Lower lobe of right lung (tissue), 2 donors: ENCODE measurements around the gene CTNND2. TPM values are rescaled to one million over a fixed set of nuclear protein-coding genes. Genes with fewer than 3 reads are reported as not detected.

Source experiments
- ATAC-seq, 2 donors: fragments of 200-7000 bp; cut with Tn5 transposase; one replicate each; pipeline ENCODE4 v1.9.1; 2020 to 2022; ENCODE audit warnings: mild to moderate bottlenecking in 2 of 2, moderate library complexity in 2 of 2
- DNase-seq: peaks from one replicate; pipeline ENCODE4 v3.0.0-alpha.2; 2020
- H3K27ac ChIP-seq: fragments of 200-600 bp; one replicate; pipeline ENCODE4 v1.8.0; 2022
- H3K27me3 ChIP-seq: fragments of 200-600 bp; one replicate; pipeline ENCODE4 v1.8.0; 2022; ENCODE audit warnings: low read depth
- H3K36me3 ChIP-seq: fragments of 200-600 bp; one replicate; pipeline ENCODE4 v1.8.0; 2022; ENCODE audit warnings: mild to moderate bottlenecking
- H3K4me1 ChIP-seq: fragments of 200-600 bp; one replicate; pipeline ENCODE4 v1.8.0; 2022
- H3K4me3 ChIP-seq: fragments of 200-600 bp; one replicate; pipeline ENCODE4 v1.8.0; 2022; ENCODE audit warnings: mild to moderate bottlenecking
- H3K9me3 ChIP-seq: fragments of 200-600 bp; one replicate; pipeline ENCODE4 v1.8.0; 2022
- intact Hi-C: fragments of 100-400 bp; cut with DNase I; formaldehyde crosslinking; loops from one replicate; pipeline ENCODE4 v1.11.0; 2022
- total RNA-seq: library from RNA; stranded (reverse); fragmentation: NEBNext Ultra II Directional; extraction: Animal tissue kit (Norgen Biotek cat#: 25700); gene quantifications from one replicate; pipeline ENCODE4 v1.2.1, GENCODE V29; 2021
- TF ChIP-seq, protein P1 (sequence below): fragments of 200-600 bp; IDR thresholded peaks from one replicate; pipeline ENCODE4 v1.8.0; 2022; ENCODE audit warnings: antibody characterized with exemption, mild to moderate bottlenecking
- donor health status: DM: no; HTN: yes; CAD: no; lungs with severe emphysema.

Gene CTNND2
- total RNA-seq, 1 donor from 2014 or later = 6.0 TPM

DNA sequence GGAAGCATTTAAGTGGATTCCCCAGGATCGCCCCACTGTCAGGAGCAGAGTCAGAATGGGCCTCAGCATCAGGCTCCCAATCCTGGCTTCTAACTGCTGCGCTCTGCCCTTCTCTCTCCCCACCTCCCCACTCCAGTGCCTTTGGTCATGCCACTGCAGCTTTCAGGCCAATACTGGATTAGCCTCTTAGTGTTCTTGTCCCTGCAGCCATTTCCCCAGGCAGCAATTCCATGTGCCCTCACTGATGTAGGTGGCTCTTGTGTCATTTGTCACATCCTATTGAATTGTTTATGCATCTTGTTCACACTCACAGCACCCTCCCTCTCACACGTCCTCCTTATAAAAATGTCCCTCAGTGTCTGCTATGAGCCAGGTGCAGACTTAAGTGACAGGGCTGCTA lies 599.0 kb downstream of the CTNND2 start:
- H3K4me1 ChIP-seq = no peaks in the 10 kb centered on the region
- H3K27ac ChIP-seq = no peak overlapping the region
- DNase-seq = no peak
- no peaks in the 10 kb centered on the region for H3K27me3 ChIP-seq
- TF ChIP-seq, protein P1, sequence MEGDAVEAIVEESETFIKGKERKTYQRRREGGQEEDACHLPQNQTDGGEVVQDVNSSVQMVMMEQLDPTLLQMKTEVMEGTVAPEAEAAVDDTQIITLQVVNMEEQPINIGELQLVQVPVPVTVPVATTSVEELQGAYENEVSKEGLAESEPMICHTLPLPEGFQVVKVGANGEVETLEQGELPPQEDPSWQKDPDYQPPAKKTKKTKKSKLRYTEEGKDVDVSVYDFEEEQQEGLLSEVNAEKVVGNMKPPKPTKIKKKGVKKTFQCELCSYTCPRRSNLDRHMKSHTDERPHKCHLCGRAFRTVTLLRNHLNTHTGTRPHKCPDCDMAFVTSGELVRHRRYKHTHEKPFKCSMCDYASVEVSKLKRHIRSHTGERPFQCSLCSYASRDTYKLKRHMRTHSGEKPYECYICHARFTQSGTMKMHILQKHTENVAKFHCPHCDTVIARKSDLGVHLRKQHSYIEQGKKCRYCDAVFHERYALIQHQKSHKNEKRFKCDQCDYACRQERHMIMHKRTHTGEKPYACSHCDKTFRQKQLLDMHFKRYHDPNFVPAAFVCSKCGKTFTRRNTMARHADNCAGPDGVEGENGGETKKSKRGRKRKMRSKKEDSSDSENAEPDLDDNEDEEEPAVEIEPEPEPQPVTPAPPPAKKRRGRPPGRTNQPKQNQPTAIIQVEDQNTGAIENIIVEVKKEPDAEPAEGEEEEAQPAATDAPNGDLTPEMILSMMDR = no peak
- H3K4me3 ChIP-seq = no peak overlapping the region
- H3K36me3 ChIP-seq = no peaks in the 10 kb centered on the region
- no peaks in the 10 kb centered on the region for H3K9me3 ChIP-seq
- intact Hi-C loops = no loop called here
- no peak for ATAC-seq

DNA sequence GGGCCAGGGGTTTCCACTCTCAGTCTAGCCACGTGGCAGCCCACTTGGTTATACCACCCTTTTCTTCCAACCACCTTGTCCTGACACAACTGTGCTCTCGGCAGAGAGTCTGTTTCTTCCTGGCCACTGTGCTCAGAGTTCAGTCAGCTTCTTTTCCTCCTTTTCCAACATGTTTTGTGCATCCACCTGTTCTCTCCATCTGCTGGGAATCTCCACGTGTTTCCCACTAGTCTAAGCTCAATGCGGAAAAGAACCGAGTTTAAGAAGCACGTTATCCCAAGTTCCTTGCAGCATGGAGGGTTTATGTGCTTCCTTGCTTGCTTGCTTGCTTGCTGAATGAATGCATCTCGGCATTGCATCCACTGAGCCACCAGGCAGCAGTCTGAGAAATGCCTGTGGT lies 599.6 kb downstream of the CTNND2 start:
- H3K4me3 ChIP-seq = no peak overlapping the region
- no peaks in the 10 kb centered on the region for H3K27me3 ChIP-seq
- H3K9me3 ChIP-seq = no peaks in the 10 kb centered on the region
- ATAC-seq (no peak), DNase-seq (no peak)
- H3K27ac ChIP-seq = no peak overlapping the region
- no peaks in the 10 kb centered on the region for H3K36me3 ChIP-seq
- no peaks in the 10 kb centered on the region for H3K4me1 ChIP-seq
- TF ChIP-seq, protein P1 = no peak
- intact Hi-C loops = no loop called here

DNA sequence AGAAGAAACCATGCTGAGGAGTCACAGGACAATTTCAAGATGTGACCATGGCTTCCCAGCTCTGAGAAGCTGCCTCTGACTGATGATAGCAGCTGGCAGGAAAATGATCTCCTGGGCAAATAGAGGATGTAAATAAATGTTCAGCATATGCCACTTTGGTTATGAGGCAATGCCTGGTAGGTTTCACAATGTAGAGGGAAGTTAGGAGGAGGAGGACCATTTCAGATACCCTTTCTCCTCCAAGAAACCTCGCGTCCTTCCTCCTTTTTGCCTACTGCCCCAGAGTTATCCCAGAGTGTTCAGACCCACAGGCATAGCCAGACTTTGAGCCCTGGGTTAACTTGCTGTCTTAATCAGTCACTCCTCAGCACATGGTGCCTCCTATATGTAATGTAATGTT lies 601.6 kb downstream of the CTNND2 start:
- H3K27ac ChIP-seq = no peak overlapping the region
- no peaks in the 10 kb centered on the region for H3K4me1 ChIP-seq
- H3K9me3 ChIP-seq = no peaks in the 10 kb centered on the region
- H3K4me3 ChIP-seq = no peak overlapping the region
- DNase-seq (no peak), ATAC-seq (peak; percentile 58 to 66)
- TF ChIP-seq, protein P1 = no peak
- intact Hi-C loops = no loop called here
- no peaks in the 10 kb centered on the region for H3K36me3 ChIP-seq
- H3K27me3 ChIP-seq = no peaks in the 10 kb centered on the region

DNA sequence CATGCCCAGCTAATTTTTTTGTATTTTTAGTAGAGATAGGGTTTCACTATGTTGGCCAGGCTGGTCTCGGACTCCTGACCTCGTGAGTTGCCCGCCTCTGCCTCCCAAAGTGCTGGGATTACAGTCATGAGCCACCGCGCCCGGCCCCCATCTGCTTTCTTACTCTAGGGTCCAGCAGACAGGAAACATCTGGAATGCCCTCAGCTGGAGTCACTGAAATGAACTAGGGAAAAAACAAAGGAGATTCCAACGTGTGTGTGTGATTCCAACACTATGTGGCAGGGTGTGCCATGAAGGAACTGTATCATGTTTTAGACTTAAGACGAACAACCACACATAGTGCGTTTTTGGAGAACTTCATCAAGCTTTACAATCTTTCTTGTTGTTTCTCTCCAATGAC lies 603.1 kb downstream of the CTNND2 start:
- DNase-seq = peak; percentile 44

DNA sequence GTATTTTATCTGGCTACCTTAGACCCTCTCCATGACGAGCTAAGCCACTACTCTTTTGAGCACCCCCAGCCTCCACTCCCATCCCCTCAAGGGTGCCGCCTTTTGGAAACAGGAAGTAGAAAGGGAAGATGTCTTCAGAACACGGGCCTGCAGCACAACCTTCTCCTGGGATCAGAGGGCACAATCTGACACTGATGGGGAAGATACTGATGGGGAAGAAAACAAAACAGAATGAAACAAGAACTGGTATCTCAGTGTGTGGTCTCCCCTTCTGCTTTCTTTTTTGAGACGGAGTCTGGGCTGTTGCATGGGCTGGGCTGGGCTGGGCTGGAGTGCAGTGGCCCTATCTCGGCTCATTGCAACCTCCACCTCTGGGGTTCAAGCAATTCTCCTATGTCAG lies 603.5 kb downstream of the CTNND2 start:
- ATAC-seq (no peak), DNase-seq (no peak)
- intact Hi-C loops = no loop called here
- Histone ChIP-seq H3K36me3 (no peaks in the 10 kb centered on the region), H3K4me3 (peak overlapping the region; percentile 2), H3K4me1 (no peaks in the 10 kb centered on the region), H3K27me3 (no peaks in the 10 kb centered on the region), H3K9me3 (peaks cover 5% of the 10 kb centered on the region), H3K27ac (no peak overlapping the region)
- TF ChIP-seq, protein P1 = no peak

More for the DNA sequence above, 603.1 kb downstream of the CTNND2 start:
- no peaks in the 10 kb centered on the region for H3K4me1 ChIP-seq
- ATAC-seq = no peak
- H3K4me3 ChIP-seq = peak overlapping the region; percentile 2
- TF ChIP-seq, protein P1 = no peak
- peaks cover 5% of the 10 kb centered on the region for H3K9me3 ChIP-seq
- intact Hi-C loops = no loop called here
- H3K36me3 ChIP-seq = no peaks in the 10 kb centered on the region
- no peak overlapping the region for H3K27ac ChIP-seq
- H3K27me3 ChIP-seq = no peaks in the 10 kb centered on the region

DNA sequence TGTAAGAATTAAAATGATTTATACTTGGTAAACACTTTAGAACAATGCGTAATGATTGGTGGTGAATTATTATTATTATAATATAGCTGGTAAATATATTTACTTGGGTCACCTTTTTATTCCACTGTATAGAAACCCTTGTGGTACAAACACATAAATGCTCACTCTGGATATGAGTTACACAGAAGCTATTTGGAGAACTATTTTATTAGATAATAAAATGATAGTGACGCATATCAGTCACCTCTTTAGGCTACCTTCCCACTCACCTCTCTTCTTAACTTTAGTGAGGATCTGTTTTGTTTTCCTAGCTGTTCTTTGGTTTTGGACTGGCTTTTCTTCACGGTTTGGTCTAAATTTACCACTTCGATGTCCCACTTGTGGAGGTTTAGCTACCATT lies 605.4 kb downstream of the CTNND2 start:
- Histone ChIP-seq H3K9me3 (peaks cover 5% of the 10 kb centered on the region), H3K4me1 (no peaks in the 10 kb centered on the region), H3K27ac (no peak overlapping the region), H3K4me3 (no peak overlapping the region), H3K36me3 (no peaks in the 10 kb centered on the region), H3K27me3 (no peaks in the 10 kb centered on the region)
- ATAC-seq (no peak), DNase-seq (no peak)
- intact Hi-C loops = no loop called here
- TF ChIP-seq, protein P1 = no peak
